Right renal cortex interstitium (tissue), 3 donors: ENCODE measurements around the gene KL. TPM values are rescaled to one million over a fixed set of nuclear protein-coding genes. Genes with fewer than 3 reads are reported as not detected.

Experiments used
- DNase-seq, 3 donors: peaks; one replicate each; pipeline ENCODE4 v3.0.0-alpha.2; 2013; ENCODE audit warnings: low read depth in 3 of 3, low spot score in 2 of 3
- polyA plus RNA-seq, 3 donors: library from polyadenylated mRNA; unstranded; fragments of 120-200 nt; gene quantifications; one replicate each; pipeline ENCODE4 v1.2.1, GENCODE V29; 2013; ENCODE audit not compliant: insufficient read length in 3 of 3

KL gene
- 10 to 100 TPM; 42.6 to 59.6 (median 54.7) TPM for polyA plus RNA-seq

- DNase-seq, result no peak
Measured at GRCh38 chr13:33016414-33017322, at the start of gene KL. TSS of gene KL (plus strand) at chr13:33016423. CDS start at chr13:33016441, 18 bp downstream.

DNA sequence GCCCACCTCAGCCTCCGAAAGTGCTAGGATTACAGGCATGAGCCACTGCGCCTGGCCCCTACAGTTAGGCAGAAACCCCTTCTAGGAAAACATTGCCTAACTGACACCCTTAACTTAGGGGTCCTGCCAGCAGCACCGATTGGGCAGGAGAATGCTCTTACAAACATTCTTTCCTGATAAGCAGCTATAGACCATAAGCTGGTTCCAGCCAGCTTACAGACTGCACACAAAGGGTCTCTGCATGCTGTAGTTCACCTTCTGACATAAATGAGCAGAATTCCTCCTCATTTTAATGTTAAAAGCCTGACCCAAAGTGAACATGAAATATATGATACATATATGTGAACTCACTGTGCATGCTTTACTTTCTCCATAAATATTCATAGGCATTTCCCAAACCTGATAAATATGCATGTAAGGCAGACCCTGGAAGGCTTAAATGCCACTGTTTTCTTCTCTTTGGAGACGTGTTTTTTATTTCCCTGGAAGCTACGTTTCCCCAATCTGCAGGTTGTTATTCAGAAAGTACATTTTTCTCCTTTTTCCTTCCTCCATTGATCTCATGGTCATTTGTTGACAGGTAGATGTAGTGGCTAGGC lies 48.5 kb upstream of the KL start:
- no peak for DNase-seq

DNA sequence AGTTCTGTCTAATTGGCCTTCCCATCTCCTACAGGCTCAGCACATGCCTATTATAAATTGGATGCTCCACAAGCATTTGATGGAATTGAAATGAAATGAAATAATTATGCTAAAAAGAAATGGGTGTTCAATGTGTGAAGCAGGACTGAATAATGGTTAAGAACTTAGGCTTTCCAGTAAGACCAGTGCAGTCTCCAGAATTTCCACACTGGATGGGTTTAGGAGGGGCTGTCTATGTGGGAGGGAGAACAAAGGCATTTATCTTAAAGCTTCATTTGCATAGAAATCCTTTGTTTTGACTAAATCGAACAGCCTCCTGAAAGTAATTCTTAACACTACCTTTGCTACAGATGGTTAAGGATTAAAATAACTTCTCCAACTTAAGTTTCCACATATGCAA lies 47.9 kb upstream of the KL start:
- no peak for DNase-seq

- DNase-seq, result no peak
Measured at GRCh38 chr13:32968793-32969192, 47.4 kb upstream of the KL start.

- DNase-seq, result no peak
Measured at GRCh38 chr13:32969516-32969941, 46.7 kb upstream of the KL start.

GRCh38 chr13:32976056-32976805 lies 40.0 kb upstream of the KL start:
- DNase-seq, result no peak

- DNase-seq, result no peak
Measured at GRCh38 chr13:32976912-32977311, 39.3 kb upstream of the KL start.

- no peak for DNase-seq
Measured at GRCh38 chr13:32977321-32977720, 38.9 kb upstream of the KL start.

- DNase-seq, result no peak
Measured at GRCh38 chr13:32978278-32978677, 37.9 kb upstream of the KL start.

GRCh38 chr13:32983058-32983457 lies 33.2 kb upstream of the KL start:
- DNase-seq, result no peak

DNA sequence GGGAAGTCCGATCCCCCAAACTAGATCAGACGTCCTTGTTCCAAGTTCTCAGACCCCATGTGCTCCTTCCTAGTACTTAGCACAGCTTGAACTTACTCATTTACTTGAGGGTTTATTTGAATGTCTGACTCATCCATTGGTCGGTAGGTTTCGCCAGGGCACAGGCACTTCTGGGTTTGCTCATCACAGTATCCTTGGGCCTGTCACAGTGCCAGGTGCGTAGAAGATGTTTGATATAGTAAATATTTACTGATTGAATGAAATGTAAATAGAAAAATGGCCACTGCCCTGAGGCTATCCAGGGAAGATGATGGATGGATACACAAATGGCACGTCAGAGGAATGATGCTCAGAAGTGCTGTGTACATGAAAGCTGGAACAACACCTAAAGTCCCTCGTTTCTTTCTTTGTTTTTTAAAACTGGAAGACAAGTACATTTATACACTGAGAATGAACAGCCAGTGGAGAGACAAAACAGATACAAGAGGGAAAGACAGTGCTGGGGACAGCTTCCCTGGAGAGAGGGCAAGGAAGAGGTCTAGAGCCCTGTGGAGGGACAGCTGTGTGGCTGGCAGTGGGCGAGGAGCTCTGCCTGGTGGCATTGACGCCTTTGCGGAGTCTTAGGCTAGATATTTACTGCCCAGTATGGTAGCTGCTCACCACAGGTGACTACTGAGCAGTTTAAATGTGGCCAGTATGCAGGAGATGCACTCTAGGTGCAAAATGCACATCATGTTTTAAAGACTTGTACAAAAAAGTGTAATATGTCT lies 31.2 kb upstream of the KL start:
- DNase-seq, result no peak

DNA sequence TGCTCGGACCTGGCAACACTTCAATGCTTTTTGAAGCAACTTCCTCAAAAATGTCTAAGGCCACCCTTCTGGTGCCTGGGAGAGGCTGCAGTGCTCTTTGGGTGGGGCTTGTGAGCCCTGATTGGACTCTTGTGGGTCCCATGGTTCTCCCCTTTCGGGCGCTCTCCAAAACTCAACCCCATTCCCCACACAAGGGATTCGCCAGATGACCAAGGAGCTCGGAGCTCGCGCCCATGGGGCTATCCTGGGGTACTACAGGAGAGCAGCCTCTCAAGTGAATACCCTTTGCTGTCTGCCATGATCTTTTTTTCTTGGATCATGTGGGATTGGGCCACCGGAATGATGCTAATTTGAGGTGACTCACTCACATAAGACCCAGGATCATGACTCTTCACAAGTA lies 29.7 kb upstream of the KL start:
- no peak for DNase-seq

- DNase-seq, result no peak
Measured at GRCh38 chr13:32987462-32987861, 28.8 kb upstream of the KL start.

DNA sequence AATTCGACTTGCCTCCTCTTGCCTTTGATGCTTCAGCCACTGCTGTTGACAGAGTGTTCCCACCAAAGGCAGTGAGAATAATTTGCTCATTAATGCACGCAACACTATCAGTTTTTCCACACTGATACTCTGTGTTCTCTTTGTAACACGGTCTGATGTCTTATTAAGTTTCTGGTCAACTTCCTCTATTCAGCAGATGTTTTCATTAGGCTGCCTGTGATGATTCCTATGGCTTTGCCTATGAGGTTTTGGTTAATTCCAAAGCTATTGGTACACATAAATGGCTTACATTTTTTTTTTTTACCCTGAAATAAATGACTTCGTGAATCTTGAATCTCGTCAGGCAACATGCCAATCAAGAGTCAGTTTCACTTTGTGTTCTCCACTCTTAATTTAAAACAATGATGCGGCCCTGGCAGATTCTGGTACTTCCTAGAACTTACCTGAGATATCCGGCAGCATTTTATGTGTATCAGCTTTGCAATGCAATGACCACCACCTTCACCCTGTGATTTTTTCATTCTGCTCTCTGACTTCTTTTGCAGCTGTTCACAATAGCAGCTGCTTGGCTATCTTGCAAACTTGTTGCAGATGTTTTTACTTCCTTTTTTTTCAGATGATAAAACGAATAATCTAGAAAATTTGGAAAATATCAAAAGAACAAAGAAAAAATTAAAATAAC lies 27.5 kb upstream of the KL start:
- DNase-seq, result no peak

- DNase-seq, result no peak
Measured at GRCh38 chr13:32989290-32989667, 26.9 kb upstream of the KL start.

DNA sequence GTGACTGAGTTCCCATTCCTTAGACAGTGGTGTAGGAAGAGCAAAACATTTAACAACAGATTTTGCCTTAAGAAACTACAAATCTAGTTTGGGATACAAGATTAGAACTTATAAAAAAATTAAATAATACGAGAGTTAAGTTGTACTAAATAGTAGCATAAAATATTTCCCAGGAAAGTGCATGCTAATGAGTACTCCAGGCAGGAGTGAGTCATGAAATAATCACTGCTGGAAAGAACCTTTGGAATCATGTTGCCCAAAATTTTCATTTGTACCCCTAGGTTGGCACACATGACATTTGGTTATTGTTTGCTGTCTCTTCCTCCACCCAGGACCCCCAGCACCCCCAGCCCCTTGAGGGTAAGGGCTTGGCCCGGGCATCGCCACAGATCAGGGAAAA lies 26.3 kb upstream of the KL start:
- DNase-seq, result no peak

DNA sequence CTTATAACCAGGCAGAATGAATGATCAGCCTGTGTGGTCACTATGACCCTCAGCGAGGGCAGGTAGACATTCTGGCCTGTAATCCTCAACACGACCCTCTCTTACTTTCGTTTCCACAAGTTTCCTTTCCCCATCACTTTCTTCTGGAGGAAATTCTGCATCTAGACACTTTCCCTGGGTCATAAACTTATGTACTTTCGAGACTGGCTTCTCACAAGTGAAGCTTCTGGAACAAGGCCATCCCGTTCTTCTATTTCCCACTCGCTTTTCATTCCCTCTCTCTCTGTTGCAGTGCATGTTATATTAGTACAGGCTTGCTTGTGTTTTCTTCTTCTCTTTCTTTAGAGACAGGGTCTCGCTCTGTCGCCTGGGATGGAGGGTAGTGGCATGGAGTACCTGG lies 23.1 kb upstream of the KL start:
- no peak for DNase-seq

GRCh38 chr13:32997399-32997798 lies 18.8 kb upstream of the KL start:
- no peak for DNase-seq

GRCh38 chr13:32998966-32999365 lies 17.3 kb upstream of the KL start:
- DNase-seq, result no peak

DNA sequence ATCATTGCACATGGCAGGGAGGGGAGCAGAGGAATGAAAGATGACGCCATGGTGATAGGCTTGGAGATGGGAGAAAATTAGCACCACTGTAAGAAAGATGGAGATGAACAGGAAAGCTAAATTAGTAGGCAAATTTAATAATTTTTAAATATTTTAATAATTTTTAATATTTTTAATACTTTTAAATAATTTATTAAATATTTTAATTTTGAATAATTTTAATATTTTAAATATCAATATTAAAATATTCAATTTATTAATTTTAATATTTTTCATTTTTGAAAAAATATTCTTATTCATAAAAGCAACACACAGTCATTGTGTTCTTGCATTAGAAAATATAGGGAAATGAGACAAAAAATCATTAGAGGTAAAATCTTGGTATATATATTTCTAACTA lies 15.9 kb upstream of the KL start:
- no peak for DNase-seq
